Measurements from ENCODE around the gene ABCC8.

The ABCC8 gene

DNA sequence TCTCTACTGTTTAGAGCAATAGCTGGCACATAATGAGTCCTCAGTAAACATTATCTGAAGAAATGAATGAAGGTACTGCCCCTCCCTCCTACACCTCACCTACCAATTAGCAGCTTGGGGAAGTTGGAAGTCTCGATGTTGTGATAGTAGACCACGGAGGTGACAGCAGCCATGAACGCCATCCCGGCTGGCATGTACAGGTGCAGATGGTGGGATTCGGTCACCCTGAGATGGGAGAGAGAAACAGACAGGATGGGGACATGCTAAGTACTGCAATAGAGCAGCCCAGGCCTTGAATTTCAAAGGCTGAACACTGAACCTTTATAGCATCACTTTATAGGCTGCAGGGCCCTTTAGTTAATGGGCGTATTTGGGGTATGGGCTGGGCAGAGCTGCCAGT, 6.6 kb downstream of the ABCC8 start:
- TF ChIP-seq, protein P1, sequence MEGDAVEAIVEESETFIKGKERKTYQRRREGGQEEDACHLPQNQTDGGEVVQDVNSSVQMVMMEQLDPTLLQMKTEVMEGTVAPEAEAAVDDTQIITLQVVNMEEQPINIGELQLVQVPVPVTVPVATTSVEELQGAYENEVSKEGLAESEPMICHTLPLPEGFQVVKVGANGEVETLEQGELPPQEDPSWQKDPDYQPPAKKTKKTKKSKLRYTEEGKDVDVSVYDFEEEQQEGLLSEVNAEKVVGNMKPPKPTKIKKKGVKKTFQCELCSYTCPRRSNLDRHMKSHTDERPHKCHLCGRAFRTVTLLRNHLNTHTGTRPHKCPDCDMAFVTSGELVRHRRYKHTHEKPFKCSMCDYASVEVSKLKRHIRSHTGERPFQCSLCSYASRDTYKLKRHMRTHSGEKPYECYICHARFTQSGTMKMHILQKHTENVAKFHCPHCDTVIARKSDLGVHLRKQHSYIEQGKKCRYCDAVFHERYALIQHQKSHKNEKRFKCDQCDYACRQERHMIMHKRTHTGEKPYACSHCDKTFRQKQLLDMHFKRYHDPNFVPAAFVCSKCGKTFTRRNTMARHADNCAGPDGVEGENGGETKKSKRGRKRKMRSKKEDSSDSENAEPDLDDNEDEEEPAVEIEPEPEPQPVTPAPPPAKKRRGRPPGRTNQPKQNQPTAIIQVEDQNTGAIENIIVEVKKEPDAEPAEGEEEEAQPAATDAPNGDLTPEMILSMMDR (IDR thresholded peaks at IDR 0.05; ENCODE audit: unreplicated experiment in 3 of 3) = no peak
- H3K36me3 Mint-ChIP-seq (ENCODE audit: low read depth) = no peaks in the 10 kb centered on the region
- no peaks in the 10 kb centered on the region for H3K4me1 Mint-ChIP-seq
- peaks cover 63% of the 10 kb centered on the region for H3K27me3 Mint-ChIP-seq (ENCODE audit: low read depth)
- no peak overlapping the region for H3K4me3 Mint-ChIP-seq
- H3K9me3 Mint-ChIP-seq = no peaks in the 10 kb centered on the region
- no peak overlapping the region for H3K27ac Mint-ChIP-seq

DNA sequence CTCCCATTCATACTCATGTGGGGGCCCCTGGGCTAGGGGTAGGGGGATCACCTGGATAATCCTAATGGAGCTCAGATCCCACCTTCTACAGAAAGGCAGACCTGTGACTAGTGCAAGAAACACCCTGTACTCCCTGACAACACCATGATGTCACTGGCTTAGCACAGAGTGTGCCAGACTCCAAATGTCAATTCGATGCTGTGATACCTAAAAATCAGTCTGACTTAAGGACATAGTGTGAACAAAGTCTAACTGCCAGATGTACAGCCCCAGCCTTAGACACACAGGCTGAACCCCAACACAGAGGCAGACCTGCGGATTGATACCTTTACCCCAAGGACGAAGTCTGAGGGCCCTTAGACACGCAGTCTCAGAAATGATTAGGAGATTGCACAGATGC, 8.5 kb downstream of the ABCC8 start:
- no peak overlapping the region for H3K4me3 Mint-ChIP-seq
- H3K27ac Mint-ChIP-seq = no peak overlapping the region
- no peaks in the 10 kb centered on the region for H3K4me1 Mint-ChIP-seq
- TF ChIP-seq, protein P1 (IDR thresholded peaks at IDR 0.05; ENCODE audit: unreplicated experiment in 3 of 3) = no peak
- H3K9me3 Mint-ChIP-seq = no peaks in the 10 kb centered on the region
- H3K27me3 Mint-ChIP-seq (ENCODE audit: low read depth) = peaks cover 47% of the 10 kb centered on the region
- no peaks in the 10 kb centered on the region for H3K36me3 Mint-ChIP-seq (ENCODE audit: low read depth)

DNA sequence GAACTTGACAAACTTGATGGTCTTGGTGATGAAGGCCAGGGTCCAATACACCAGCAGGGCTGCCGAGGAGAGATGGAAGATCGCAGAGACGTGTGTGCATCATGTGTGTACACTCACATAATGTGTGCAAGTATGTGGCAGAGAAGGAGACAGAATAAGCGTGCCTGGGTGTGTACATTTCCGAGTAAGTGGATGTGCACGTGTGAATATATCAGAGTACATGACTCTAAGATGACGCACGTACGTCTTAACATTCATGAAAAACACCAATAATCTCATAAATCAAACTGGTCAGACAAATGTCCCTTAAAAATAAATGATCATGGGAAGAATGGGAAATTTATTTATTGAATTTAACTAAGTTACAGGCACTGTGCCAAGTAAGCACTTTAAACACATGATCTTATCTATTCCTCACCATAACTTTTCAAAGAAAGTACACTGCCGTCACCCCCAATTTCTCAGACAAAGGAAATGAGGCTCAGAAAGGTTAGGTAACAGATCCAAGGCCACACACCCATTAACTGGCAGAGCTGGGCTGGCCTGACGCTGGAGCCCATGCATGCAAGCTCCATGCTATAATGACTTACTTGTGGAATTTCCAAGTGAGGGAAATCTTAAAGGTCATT, 13.0 kb downstream of the ABCC8 start:
- TF ChIP-seq, protein P1 (IDR thresholded peaks at IDR 0.05; ENCODE audit: unreplicated experiment in 3 of 3) = no peak
- Mint-ChIP-seq H3K36me3 (ENCODE audit: low read depth) (no peaks in the 10 kb centered on the region), H3K4me3 (no peak overlapping the region), H3K27ac (no peak overlapping the region), H3K9me3 (no peaks in the 10 kb centered on the region), H3K4me1 (no peaks in the 10 kb centered on the region), H3K27me3 (ENCODE audit: low read depth) (peaks cover 28% of the 10 kb centered on the region)

DNA sequence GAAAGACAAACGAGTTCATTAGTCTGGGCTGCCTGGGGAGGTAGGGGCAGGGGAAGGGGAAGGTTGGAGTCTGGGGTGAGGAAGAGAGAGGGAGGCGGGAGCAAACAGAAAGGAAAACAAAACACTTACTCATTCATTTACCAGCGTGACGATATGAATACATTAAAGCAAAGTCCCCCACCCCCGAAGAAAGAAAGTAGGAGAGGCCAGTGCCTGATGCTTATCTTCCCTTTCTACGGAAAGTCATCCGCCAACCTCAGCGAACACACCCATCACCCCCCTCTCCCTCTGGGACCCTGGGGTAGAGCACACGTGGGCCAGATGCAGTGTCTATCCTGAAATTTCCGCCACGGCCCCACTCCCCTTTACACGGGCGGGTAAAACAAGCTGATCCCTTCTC, 13.7 kb downstream of the ABCC8 start:
- no peaks in the 10 kb centered on the region for H3K36me3 Mint-ChIP-seq (ENCODE audit: low read depth)
- TF ChIP-seq, protein P1 (IDR thresholded peaks at IDR 0.05; ENCODE audit: unreplicated experiment in 3 of 3) = no peak
- H3K4me1 Mint-ChIP-seq = no peaks in the 10 kb centered on the region
- no peaks in the 10 kb centered on the region for H3K9me3 Mint-ChIP-seq
- peaks cover 30% of the 10 kb centered on the region for H3K27me3 Mint-ChIP-seq (ENCODE audit: low read depth)
- no peak overlapping the region for H3K27ac Mint-ChIP-seq
- H3K4me3 Mint-ChIP-seq = no peak overlapping the region

DNA sequence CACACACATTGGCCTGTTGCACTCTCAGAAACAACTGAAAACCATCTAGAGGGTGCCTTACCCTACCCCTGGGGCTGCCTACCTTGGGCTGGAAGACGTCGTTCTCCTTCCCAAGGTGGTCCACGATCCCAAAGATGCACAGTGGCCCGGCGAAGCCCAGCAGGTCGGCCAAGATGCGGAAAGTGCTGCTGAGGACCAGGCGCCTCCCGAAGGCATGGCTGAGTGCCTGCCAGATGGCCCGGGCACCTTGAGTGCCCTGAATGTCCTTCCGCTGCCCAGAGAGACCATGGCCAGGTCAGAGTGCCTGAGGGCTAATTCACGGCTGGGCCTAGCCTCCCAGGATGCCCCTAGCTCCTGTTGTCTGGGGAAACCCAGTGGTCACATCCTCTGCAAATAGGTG, 16.2 kb downstream of the ABCC8 start:
- Mint-ChIP-seq H3K4me1 (no peaks in the 10 kb centered on the region), H3K27ac (no peak overlapping the region), H3K4me3 (no peak overlapping the region), H3K27me3 (ENCODE audit: low read depth) (peaks cover 32% of the 10 kb centered on the region), H3K36me3 (ENCODE audit: low read depth) (no peaks in the 10 kb centered on the region), H3K9me3 (no peaks in the 10 kb centered on the region)
- TF ChIP-seq, protein P1 (IDR thresholded peaks at IDR 0.05; ENCODE audit: unreplicated experiment in 3 of 3) = no peak

DNA sequence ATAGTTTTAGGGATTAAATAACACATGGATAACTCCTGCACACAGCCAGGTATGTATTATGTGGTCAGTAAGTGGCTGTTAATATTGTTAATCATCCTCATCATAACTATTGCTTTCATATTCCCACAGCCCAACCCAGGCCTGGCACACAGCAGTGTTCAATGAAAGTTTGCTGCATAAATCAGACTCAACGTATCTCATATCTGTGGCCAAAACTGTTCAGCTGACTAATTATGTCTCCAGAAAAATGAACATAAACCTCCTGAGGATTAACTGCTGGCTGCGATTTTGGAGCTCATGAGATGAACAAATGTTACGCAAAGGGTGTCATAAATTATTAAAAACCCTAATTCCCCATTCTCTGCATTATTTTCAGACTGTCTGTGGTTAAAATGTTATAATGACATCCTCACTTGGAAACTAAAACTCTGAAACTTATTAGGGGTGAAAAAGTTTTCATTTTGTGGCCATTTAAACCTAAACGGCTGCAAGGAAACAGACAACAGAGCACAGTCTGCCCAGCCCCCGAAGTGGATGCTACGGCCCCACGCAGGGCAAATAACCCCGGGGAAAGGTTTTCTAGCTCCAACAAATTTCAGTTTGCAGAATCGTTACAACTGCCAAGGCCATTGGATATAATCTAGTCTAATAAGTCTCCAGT, 17.3 kb downstream of the ABCC8 start:
- H3K27ac Mint-ChIP-seq = no peak overlapping the region

More for the DNA sequence above, 17.3 kb downstream of the ABCC8 start:
- Mint-ChIP-seq H3K36me3 (ENCODE audit: low read depth) (no peaks in the 10 kb centered on the region), H3K4me3 (no peak overlapping the region), H3K27me3 (ENCODE audit: low read depth) (peaks cover 26% of the 10 kb centered on the region), H3K4me1 (no peaks in the 10 kb centered on the region), H3K9me3 (no peaks in the 10 kb centered on the region)
- TF ChIP-seq, protein P1 (IDR thresholded peaks at IDR 0.05; ENCODE audit: unreplicated experiment in 3 of 3) = no peak
